HTR-8/SVneo (cell line): ENCODE data around the gene GPR25.
A peak's percentile ranks its signal among the peaks of the same experiment; 100 is the strongest.

Experiments used
- DNase-seq: peaks from one replicate; pipeline ENCODE4 v3.0.0; 2011; ENCODE audit warnings: low spot score, mixed read lengths; ENCODE audit not compliant: insufficient read length
- FAIRE-seq: peaks from 2 replicates; lab custom pipeline; 2011; peaks lifted over from hg19 to GRCh38; lab: Jason Lieb, UNC

The GPR25 gene

DNA sequence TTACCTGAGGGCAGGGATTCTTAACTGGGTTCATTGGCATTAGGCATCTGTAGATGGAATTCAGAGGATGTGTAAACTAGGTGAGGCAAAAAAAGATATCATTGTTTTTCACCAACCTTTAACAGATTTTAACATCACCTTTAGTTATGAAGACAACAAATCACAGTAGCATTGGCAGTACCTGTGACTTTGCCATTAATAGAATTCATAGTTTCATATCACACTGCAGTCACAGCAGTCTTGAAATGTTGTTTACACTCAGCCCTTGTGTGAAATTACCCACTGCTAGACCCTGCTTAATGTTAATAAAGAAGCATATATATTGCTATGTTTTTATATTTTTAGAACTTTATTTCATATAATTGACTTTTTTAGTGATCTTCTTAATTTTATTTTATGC lies 20.2 kb downstream of the GPR25 start:
- DNase-seq (no peak), FAIRE-seq (no peak)

DNA sequence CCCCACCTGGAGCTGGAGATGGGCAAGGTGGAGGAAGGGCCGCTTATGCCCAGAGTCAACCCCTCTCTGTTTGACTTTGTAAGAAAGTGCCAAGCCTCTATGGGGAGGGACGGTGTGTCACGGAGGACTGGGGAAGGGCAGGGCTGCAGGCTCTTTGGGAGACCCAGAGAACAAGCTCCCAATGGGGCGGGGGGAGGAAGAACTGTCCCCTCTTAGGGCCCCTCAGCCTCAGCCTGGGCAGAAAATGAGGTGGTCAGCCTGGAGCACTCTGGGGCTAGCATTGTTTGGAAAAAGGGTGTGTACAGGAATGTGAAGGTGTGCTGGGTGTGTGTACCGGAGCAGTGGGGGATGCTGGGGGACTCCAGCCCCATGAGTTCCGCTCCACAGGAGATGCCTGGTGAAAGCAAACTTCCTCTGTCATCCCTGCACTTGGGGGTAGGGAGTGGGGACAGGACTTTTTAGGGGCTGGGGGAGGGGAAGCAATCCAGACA lies 20.7 kb downstream of the GPR25 start:
- DNase-seq = no peak

DNA sequence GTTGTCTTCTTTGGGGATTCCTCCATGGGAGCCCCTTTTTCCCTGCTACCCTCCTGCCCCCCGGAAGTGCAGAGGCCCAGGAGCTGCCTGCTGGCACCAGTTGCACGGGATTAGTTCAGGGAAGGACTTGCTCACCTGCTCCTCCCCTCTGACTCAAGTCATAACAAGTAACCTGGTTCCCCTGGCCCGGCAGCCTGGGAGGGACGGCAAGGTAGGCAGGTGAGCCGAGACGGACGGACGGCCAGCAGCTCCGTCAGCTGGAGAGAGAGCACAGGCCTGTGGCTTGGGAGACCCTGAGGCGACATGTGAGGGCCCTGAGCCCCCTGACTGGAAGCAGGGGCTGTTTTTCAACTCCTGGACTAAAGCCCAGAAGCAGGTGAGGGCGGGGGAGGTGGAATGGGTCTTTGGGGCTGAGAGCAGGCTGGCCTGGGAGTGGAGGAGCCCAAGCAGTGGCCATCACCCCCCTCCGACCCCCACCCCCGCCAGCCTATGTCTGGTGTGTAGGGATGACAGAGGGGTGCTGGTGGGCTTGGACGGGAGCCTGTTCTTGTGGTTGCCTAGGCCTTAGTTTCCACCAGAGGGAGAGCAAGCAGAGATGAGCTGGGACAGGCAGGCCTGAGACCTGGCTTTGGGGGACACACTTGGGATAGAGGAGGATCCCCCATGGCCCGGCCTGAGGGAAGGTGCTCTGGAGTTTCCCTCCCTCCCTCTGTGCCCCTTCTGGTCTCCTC lies 22.1 kb downstream of the GPR25 start, which contains the start of gene INAVA:
INAVA (plus strand) TSS at position 189 of the 731 bp plus-strand sequence. CDS start 3,501 bp downstream, outside the sequence.
- FAIRE-seq = no peak

More for the DNA sequence above, 20.7 kb downstream of the GPR25 start:
- FAIRE-seq = no peak

GRCh38 chr1:200895443-200895789 lies 22.6 kb downstream of the GPR25 start:
- DNase-seq = no peak
- FAIRE-seq = no peak

More for the DNA sequence above, 22.1 kb downstream of the GPR25 start, which contains the start of gene INAVA:
- no peak for DNase-seq

DNA sequence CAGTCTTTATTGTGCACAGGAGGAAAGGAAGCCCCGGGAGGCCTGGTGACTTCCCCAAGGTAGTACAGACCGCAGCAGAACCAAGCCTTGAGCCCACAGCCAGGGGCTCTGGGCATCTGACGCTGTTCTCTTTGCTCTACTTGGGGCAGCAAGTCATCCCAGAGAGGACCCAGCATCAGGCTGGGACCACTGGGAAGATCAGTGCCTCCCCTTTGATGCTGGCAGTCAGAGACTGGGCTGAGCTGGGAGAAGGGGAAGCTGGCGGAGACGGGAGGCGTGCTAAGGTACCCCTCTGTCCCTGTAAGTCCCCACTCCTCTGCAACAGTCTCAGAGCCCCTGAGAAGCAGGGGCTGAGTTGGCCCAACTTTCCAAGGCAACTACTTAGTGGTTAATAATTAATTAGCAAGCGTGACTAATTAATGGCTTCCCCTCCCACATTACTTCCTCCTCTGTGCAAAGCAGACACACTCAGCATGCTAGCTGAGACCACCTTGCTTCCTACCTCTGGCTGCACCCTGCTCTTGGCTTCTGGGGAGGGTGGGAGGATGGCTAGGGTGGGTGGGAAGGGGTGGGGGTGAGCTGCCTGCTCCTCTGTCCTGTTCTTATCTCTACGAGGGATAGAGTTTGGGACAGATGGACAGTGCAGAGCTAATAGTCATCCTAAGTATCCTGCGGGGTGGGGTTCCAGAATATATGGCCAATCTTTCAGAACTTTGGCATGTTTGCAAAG lies 23.2 kb downstream of the GPR25 start:
- FAIRE-seq = no peak
- DNase-seq = no peak

DNA sequence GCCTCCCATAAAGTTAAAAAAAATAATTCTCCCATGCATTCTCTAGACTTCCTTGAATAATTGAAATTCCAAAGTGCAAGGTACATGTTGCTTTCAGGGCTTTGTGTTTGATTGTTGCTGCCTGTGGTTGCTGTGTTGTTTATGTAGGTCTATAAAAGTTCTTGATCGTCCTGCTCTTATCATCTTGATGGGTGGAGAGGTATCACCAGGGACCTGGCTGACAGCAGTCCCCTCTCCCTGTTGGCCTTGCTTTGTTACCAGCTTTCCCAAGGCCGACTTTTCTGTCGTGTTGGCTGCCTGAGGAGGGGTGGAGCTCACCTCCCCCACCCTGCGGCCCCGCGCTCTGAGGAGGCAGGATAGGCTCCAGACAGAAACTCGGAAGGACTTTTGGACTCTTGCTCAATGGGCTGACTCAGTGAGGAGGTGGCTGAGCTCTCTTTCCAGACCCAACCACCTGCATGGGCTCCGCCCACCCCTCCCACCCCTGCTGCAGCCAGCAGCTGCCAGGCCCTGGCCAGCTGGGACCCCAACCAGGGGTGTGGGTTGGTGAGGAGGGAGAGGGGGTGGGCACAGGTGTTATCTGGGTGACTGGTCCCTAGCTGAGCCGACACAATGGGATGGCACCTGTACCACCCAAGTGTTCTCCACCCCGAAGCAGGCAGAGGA lies 23.9 kb downstream of the GPR25 start:
- peak; percentile 28 for FAIRE-seq
- peak; percentile 54 for DNase-seq

DNA sequence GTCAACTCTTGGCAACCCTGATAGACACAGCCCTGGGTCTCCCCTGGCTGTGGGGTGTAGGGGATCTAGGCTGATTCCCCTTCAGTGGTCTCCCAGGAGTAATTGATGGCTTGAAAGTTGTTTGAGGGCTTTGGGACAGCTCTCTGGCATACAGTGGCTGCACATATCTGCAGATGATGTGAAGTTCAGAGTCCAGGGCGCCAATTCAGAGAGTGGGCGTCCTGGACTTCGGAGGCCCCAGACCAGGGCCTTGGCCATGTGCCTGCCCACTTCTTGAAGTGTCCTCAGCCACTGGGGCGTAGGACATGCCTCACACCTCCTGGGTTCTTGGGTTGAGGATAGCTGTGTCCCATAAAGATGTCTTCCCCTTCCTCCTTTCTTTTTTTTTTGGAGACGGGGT lies 24.5 kb downstream of the GPR25 start:
- FAIRE-seq (no peak), DNase-seq (no peak)

DNA sequence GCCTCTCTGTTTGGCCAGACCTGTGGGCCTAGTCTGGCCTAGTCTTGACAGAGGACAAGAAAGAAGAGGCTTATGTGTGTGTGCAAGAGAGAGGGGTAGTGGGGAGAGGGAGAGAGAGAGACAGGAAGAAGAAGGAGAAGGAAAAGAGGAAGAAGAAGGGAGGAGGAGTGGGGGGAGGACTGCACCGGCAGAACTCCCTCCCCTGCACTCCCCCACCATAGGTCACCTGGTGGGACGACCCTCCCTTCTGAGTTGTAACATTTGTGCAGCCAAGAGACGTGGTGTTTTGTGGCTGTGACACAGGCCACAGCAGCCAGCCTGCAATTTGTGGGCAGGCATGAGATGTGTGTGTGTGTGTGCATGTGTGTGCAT lies 26.2 kb downstream of the GPR25 start:
- FAIRE-seq = no peak

GRCh38 chr1:200899451-200899915 lies 26.7 kb downstream of the GPR25 start:
- FAIRE-seq (no peak), DNase-seq (no peak)

More for the DNA sequence above, 26.2 kb downstream of the GPR25 start:
- no peak for DNase-seq

DNA sequence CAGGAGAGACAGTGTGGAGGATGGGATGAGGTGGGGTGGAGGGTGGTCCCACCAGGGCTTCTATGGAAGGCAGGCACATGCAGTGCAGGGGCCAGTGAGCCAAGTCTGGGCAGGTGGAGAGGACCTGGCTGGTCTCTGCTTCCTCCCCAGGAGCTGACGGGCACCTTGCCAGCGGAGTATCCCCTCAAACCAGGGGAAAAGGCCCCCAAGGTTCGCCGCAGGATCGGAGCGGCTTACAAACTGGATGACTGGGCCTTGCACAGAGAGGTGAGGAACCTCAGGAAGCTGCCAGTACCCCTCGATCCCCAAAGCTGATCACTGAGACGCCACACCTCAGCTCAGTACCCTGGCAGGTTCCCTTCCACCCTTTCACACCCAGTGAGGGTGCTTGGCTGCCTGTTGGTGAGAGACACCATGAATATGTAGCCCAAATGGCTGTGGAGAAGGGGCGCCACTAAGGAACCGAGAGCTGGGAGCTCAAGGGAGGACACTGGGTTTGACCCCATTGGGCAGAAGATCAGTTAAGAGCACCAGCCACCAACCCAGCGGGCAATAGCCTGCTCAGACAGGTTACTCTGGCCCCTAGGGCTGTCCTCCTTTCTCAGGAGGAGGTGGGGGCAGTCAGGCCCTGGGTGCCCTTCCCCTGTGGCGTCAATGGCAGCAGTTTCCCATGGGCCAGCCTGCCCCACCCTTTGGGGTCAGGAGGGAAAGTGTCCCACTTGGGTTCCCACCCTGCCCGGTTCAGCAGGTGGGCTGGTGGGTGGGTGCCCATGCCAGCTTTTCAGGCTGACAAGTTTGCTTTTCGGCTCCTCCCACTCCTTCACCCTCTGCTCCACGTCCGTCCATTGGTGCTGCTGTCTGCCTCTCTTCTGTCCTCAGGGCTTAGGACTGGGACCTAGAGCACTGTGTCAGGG lies 27.4 kb downstream of the GPR25 start:
- DNase-seq (no peak), FAIRE-seq (no peak)

- FAIRE-seq (no peak), DNase-seq (no peak)
These were observed 28.1 kb downstream of the GPR25 start for GRCh38 chr1:200900877-200901276.

- FAIRE-seq = no peak
- no peak for DNase-seq
These were observed 28.6 kb downstream of the GPR25 start for GRCh38 chr1:200901350-200901749.

GRCh38 chr1:200901796-200902444 lies 29.1 kb downstream of the GPR25 start:
- FAIRE-seq = no peak

GRCh38 chr1:200903793-200904192 lies 31.0 kb downstream of the GPR25 start:
- DNase-seq = no peak
- FAIRE-seq = no peak

More at GRCh38 chr1:200901796-200902444, 29.1 kb downstream of the GPR25 start:
- DNase-seq = no peak

- FAIRE-seq = no peak
- DNase-seq = no peak
These were observed 32.0 kb downstream of the GPR25 start for GRCh38 chr1:200904772-200905171.

DNA sequence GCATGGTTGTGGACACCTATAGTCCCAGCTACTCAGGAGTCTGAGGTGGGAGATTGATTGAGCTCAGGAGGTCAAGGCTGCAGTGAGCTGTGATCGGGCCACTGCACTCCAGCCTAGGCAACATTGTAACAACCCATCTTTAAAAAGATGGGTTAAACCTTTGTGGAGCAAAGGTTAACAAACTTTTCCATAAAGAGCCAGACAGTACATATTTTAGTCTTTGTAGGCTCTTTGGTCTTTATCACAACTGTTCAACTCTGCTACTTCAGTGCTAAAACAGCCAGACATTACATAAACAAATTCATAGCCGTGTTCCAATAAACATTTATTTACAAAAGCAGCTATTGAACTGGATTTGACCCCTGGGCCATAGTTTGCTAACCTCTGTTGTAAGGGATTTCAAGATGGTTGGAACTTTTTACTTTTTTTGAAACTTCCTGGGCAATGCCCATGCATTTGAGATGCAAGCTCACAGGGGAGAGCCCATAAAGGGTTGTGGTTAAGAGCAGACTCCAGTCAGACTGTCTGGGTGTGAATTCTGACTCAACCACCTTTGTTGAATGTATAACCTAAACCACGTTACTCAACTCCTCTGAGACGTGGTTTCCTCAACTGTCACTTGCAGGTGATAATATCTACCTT lies 32.8 kb downstream of the GPR25 start:
- no peak for DNase-seq
- no peak for FAIRE-seq

GRCh38 chr1:200906491-200906890 lies 33.7 kb downstream of the GPR25 start:
- FAIRE-seq = no peak
- DNase-seq = no peak

- no peak for DNase-seq
- no peak for FAIRE-seq
These were observed 34.9 kb downstream of the GPR25 start for GRCh38 chr1:200907611-200908097.
